Subcutaneous adipose tissue (tissue), 4 donors: ENCODE results near the gene CTTN. TPM values are rescaled to one million over a fixed set of nuclear protein-coding genes. Genes with fewer than 3 reads are reported as not detected.

Source experiments
- CTCF ChIP-seq: fragments of 450-650 bp; IDR thresholded peaks from one replicate; pipeline ENCODE4 v1.5.1; 2016; ENCODE audit warnings: low read depth, mild to moderate bottlenecking, control low read depth, antibody characterized with exemption, moderate library complexity
- total RNA-seq, 4 donors: library from RNA; depleted of rRNA; stranded (reverse); fragments of >200 nt; gene quantifications; one replicate each; pipeline ENCODE4 v1.1.0, GENCODE V29; 2016

The CTTN gene
- total RNA-seq, 4 donors from 2014 or later = 170 to 264 (median 181) TPM

DNA sequence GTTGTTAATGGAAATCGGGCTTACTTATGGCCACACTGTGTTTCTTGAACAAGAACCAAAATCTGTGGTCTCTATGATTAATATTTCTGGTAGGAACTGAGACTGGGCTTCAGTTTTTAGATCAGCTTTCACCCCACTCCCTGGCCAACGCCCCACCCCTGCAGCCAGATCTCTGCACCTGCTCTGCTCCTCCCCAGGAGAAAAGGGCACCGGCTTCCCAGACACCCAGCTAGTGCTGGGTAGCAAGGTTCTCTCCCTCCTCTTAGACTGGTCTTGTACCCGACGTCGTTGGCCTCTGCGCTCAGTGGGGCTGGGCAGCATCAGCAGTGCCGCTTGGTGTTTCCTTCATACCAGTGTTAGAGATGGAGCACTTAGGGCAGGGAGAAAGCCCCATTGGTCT lies 17.0 kb upstream of the CTTN start:
- no peak for TF ChIP-seq CTCF

- TF ChIP-seq CTCF = no peak
These were observed 16.2 kb upstream of the CTTN start for GRCh38 chr11:70381872-70382861.

- no peak for TF ChIP-seq CTCF
These were observed 14.4 kb upstream of the CTTN start for GRCh38 chr11:70383664-70384565.

GRCh38 chr11:70384566-70385152 lies 13.7 kb upstream of the CTTN start:
- TF ChIP-seq CTCF = no peak

DNA sequence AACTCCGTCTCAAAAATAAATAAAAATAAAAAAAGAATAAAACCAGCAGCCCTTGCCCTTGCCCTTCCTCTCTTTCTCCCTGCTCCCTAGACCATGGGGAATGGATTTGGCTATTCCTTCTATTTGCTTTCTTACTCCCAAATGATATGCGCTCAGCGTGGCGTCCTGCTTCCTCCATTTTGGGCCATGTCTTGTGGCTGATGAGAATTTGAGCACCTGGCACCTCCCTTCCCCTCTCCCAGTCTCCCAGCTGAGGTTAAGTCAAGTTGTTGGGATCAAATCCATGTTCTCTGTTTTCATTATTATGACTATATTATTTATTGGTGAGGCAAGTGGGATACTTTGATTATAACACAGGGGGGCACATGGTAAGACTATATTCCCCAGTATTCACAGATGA lies 10.8 kb upstream of the CTTN start:
- no peak for TF ChIP-seq CTCF

DNA sequence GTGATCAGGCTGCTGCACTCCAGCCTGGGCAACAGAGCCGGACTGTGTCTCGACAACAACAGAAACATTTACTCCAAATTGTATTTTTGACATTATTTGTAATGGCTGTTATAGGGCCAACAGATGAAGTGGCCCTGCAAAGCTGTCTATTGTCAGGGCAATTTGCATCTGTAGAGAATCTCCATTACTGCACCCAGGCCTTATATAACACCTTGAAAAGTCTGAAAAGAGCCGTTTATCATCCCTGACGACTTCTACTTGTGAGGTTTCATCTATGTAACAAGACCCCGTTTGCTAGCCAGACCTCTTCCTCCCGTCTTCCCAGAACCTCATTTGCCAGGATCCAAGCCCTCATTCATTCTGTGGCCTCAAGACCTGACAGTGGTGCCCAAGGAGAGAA lies 9.1 kb upstream of the CTTN start:
- TF ChIP-seq CTCF = no peak
